ENCODE measurements around the gene SMARCC1.

The SMARCC1 gene

DNA sequence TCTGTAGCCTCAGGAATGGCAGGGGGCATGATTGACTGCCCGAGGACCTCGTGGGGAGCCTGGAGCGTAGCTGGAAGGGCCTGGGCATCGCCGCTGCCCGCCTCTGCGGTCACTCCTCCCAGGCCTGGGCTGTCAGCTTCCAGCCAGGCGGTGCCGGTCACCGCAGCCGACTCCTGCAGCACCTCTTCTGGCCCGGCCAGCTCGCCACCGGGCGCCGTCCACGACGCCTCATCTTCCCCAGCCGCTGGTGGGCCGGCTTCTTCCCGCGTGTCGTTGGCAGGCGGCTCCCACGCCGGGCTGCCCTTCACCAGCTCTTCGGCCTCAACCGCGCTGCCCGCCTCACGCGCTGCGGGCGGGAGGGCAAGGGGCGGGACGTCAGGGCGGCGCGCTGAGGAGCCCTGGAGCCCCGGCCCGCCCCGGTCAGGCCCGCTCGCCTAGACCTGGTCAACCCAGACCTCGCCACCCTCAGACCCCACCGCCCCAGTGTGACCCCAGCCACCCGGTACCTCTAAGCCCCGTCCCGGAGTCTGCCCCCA lies 204.0 kb downstream of the SMARCC1 start (continued):
- TF ChIP-seq ZNF785 (tag by site-specific recombination; IDR thresholded peaks at IDR 0.05), result no peak
- no peak for TF ChIP-seq ZNF623 (tag by site-specific recombination; IDR thresholded peaks at IDR 0.05)
- no peak for TF ChIP-seq ZNF416 (tag by site-specific recombination; IDR thresholded peaks at IDR 0.05)
- TF ChIP-seq KLF8 (tag by site-specific recombination; IDR thresholded peaks at IDR 0.05), result no peak
- TF ChIP-seq ZNF140 (tag by site-specific recombination; IDR thresholded peaks at IDR 0.05), result no peak
- no peak for TF ChIP-seq OVOL3 (tag by site-specific recombination; IDR thresholded peaks at IDR 0.05)

GRCh38 chr3:47573190-47574172 lies 208.2 kb downstream of the SMARCC1 start:
- ChIA-PET POLR2A (no interaction called here), CTCF (interaction anchor here (0.5 kb wide), 1 partner anchor 33 kb away, joined by 3 read pairs; no protein-coding TSS in a partner anchor)
- Histone ChIP-seq H3K27ac (ENCODE audit: extremely low read depth, low read depth, low read length) (no peak overlapping the region), H3K4me1 (ENCODE audit: control insufficient read depth, insufficient read depth, low read length) (no peaks in the 10 kb centered on the region), H3K9me3 (ENCODE audit: control insufficient read depth, insufficient read depth, low read depth, low read length) (no peaks in the 10 kb centered on the region), H3K4me3 (ENCODE audit: low read depth, low read length) (no peak overlapping the region), H3K36me3 (ENCODE audit: control insufficient read depth in 2 of 2, insufficient read depth in 1 of 2, low read length in 2 of 2) (no peaks in the 10 kb centered on the region)
- no peak for TF ChIP-seq ZNF747 (tag by site-specific recombination; IDR thresholded peaks at IDR 0.05)
- TF ChIP-seq IKZF3 (tag by site-specific recombination; IDR thresholded peaks at IDR 0.05), result no peak

GRCh38 chr3:47571391-47572175 lies 210.1 kb downstream of the SMARCC1 start:
- Histone ChIP-seq H3K4me3 (ENCODE audit: low read depth, low read length) (no peak overlapping the region), H3K27ac (ENCODE audit: extremely low read depth, low read depth, low read length) (no peak overlapping the region), H3K9me3 (ENCODE audit: control insufficient read depth, insufficient read depth, low read depth, low read length) (no peaks in the 10 kb centered on the region), H3K36me3 (ENCODE audit: control insufficient read depth in 2 of 2, insufficient read depth in 1 of 2, low read length in 2 of 2) (no peaks in the 10 kb centered on the region), H3K4me1 (ENCODE audit: control insufficient read depth, insufficient read depth, low read length) (no peaks in the 10 kb centered on the region)
- CTCF ChIA-PET, result interaction anchor here (1.0 kb wide), 1 partner anchor 23 kb away, joined by 4 read pairs; no protein-coding TSS in a partner anchor
- TF ChIP-seq, protein P1, sequence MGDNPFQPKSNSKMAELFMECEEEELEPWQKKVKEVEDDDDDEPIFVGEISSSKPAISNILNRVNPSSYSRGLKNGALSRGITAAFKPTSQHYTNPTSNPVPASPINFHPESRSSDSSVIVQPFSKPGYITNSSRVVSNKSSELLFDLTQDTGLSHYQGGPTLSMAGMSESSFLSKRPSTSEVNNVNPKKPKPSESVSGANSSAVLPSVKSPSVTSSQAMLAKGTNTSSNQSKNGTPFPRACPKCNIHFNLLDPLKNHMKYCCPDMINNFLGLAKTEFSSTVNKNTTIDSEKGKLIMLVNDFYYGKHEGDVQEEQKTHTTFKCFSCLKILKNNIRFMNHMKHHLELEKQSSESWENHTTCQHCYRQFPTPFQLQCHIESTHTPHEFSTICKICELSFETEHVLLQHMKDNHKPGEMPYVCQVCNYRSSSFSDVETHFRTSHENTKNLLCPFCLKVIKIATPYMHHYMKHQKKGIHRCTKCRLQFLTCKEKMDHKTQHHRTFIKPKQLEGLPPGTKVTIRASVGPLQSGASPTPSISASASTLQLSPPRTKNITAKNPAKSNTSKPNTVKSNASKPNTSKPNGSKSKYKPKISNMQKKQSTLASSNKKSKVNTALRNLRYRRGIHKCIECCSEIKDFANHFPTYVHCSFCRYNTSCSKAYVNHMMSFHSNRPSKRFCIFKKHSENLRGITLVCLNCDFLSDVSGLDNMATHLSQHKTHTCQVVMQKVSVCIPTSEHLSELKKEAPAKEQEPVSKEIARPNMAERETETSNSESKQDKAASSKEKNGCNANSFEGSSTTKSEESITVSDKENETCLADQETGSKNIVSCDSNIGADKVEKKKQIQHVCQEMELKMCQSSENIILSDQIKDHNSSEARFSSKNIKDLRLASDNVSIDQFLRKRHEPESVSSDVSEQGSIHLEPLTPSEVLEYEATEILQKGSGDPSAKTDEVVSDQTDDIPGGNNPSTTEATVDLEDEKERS (tag by site-specific recombination; IDR thresholded peaks at IDR 0.05), result no peak
- TF ChIP-seq SCRT1 (tag by site-specific recombination; IDR thresholded peaks at IDR 0.05; ENCODE audit: borderline replicate concordance), result peak; percentile 69
- TF ChIP-seq, protein P2, sequence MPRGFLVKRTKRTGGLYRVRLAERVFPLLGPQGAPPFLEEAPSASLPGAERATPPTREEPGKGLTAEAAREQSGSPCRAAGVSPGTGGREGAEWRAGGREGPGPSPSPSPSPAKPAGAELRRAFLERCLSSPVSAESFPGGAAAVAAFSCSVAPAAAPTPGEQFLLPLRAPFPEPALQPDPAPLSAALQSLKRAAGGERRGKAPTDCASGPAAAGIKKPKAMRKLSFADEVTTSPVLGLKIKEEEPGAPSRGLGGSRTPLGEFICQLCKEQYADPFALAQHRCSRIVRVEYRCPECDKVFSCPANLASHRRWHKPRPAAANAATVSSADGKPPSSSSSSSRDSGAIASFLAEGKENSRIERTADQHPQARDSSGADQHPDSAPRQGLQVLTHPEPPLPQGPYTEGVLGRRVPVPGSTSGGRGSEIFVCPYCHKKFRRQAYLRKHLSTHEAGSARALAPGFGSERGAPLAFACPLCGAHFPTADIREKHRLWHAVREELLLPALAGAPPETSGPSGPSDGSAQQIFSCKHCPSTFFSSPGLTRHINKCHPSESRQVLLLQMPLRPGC (tag by site-specific recombination; IDR thresholded peaks at IDR 0.05), result no peak
- TF ChIP-seq SCRT2 (tag by site-specific recombination; IDR thresholded peaks at IDR 0.05), result peak; percentile 77
- POLR2A ChIA-PET, result interaction anchor here (0.6 kb wide), 1 partner anchor 32 kb away, joined by 3 read pairs; no protein-coding TSS in a partner anchor

DNA sequence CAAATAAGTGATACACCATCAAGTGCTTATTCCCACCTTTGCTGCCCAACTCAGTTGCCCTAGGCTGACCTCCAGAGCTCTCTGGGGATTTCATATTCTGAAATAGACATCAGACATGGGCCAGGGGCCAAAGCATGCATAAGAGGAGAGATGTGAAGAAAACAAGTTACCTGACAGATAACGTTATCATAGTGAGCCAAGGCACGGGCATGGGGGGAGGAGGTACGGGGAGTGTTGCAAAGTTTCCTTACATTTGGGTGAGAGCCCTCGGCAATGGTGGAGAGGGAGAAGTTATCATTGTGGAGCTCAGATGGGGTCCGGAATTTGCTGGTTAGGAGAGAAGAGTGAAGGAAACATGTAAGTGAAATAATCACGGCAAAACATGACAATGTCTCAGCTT lies 212.8 kb downstream of the SMARCC1 start:
- POLR2A ChIA-PET, result no interaction called here
- Histone ChIP-seq H3K4me1 (ENCODE audit: control insufficient read depth, insufficient read depth, low read length) (no peaks in the 10 kb centered on the region), H3K4me3 (ENCODE audit: low read depth, low read length) (no peak overlapping the region), H3K9me3 (ENCODE audit: control insufficient read depth, insufficient read depth, low read depth, low read length) (no peaks in the 10 kb centered on the region), H3K36me3 (ENCODE audit: control insufficient read depth in 2 of 2, insufficient read depth in 1 of 2, low read length in 2 of 2) (no peaks in the 10 kb centered on the region), H3K27ac (ENCODE audit: extremely low read depth, low read depth, low read length) (no peak overlapping the region)
- CTCF ChIA-PET, result no interaction called here
- TF ChIP-seq ZNF473 (tag by site-specific recombination; IDR thresholded peaks at IDR 0.05), result no peak
- TF ChIP-seq KLF7 (tag by site-specific recombination; IDR thresholded peaks at IDR 0.05; ENCODE audit: borderline replicate concordance), result no peak
- TF ChIP-seq BCL11A (tag by site-specific recombination; IDR thresholded peaks at IDR 0.05; ENCODE audit: low read depth), result no peak
- no peak for TF ChIP-seq ZNF169 (tag by site-specific recombination; IDR thresholded peaks at IDR 0.05)
- no peak for TF ChIP-seq SALL2 (tag by site-specific recombination; IDR thresholded peaks at IDR 0.05; ENCODE audit: borderline replicate concordance)
- no peak for TF ChIP-seq ZNF140 (tag by site-specific recombination; IDR thresholded peaks at IDR 0.05)
- TF ChIP-seq ZNF48 (tag by site-specific recombination; IDR thresholded peaks at IDR 0.05), result no peak
- TF ChIP-seq, protein P3, sequence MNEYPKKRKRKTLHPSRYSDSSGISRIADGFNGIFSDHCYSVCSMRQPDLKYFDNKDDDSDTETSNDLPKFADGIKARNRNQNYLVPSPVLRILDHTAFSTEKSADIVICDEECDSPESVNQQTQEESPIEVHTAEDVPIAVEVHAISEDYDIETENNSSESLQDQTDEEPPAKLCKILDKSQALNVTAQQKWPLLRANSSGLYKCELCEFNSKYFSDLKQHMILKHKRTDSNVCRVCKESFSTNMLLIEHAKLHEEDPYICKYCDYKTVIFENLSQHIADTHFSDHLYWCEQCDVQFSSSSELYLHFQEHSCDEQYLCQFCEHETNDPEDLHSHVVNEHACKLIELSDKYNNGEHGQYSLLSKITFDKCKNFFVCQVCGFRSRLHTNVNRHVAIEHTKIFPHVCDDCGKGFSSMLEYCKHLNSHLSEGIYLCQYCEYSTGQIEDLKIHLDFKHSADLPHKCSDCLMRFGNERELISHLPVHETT (tag by site-specific recombination; IDR thresholded peaks at IDR 0.05), result no peak
